HG02798 (cell line): Measurements from ENCODE around the gene CEACAM19.
"Not testable (repeated sequence)": the region's sequence is repeated elsewhere in the genome, so short reads cannot be mapped to it uniquely, and the experiment has no call there.

Source experiments
- ATAC-seq: cut with Tn5 transposase; IDR thresholded peaks from one replicate; pipeline ENCODE4 v1.9.1; 2021; ENCODE audit warnings: mild to moderate bottlenecking; ENCODE audit not compliant: unreplicated experiment, poor library complexity

CEACAM19 gene, protein sequence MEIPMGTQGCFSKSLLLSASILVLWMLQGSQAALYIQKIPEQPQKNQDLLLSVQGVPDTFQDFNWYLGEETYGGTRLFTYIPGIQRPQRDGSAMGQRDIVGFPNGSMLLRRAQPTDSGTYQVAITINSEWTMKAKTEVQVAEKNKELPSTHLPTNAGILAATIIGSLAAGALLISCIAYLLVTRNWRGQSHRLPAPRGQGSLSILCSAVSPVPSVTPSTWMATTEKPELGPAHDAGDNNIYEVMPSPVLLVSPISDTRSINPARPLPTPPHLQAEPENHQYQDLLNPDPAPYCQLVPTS

DNA sequence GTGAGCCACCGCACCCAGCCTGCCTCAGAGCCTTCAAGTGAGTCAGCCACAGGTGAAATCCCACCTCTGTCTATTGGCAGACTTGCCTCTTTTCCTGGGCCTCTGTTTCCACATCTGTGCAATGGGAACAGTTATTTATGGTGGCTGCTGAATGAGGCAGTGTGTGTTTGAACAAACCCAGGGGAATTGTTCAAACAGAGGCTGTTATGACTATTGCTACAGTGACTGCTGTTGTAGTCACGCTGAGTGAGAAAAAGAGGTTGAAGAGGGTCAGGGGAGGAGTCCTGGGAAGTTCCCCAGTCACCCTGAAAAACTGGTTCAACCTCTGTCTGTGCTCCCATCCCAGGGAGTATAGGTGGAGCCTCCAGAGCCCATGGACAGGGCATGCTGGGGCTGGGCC lies at the start of gene CEACAM19:
TSS of gene CEACAM19 (plus strand) at position 83 of the 400 bp plus-strand sequence. CDS start 450 bp downstream, outside the sequence.
- no peak for ATAC-seq

DNA sequence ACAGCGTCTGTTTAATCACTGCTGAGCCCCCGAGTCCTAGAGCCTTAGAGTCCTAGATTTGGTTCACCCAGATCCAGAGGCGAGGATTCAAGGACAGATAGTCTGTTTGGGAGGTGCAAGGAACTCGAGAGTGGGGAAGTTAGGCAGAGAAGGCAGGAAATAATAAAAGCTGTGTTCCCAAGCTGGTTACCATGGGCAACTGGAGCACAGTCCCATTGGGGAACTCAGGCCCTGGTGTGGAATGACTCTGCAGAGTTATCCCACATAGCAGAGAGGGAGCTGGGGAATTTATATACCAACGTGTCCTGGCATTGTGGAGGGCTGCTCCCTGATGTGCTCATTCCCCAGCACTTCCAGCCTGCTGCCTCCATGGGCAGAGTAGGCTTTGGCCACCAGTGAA lies 48.2 kb upstream of the CEACAM19 start:
- ATAC-seq: no peak

DNA sequence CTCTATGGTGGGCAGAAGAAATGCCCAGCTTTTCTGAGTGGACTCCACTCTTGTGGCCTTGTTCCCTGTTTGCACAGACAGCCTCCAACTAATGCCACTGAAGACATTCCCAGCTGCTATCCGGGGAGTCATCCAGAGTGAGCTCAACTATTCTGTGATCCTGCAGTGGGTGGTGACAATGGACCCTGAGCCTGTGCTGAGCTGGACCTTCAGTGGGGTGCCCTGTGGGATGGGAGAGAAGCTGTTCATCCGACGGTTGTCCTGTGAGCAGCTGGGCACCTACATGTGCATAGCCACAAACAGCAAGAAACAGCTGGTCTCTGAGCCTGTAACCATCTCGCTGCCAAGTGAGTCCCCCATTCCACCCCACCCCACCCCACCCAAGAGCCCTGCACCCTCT lies 47.7 kb upstream of the CEACAM19 start:
- ATAC-seq: no peak

DNA sequence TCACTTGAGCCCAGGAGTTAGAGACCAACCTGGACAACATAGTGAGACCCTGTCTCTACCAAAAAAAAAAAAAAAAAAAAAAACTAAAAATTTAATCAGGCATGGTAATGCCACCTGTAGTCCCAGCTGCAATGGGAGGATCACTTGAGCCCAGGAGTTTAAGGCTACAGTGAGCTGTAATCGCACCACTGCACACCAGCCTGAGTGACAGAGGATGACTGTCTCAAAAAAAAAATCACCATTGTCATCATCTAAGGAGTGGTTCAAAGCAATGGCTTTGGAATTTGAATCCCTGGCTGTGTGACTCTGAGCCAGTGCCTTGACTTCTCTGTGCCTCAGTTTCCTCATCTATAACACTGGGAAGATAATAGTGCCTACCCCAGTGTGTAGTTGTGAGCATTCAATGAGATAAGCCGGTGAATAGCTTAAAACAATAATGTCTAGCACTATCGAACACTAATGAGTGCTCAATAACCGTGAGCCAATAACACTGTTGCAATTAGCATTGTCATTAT lies 46.4 kb upstream of the CEACAM19 start:
- ATAC-seq: no peak

DNA sequence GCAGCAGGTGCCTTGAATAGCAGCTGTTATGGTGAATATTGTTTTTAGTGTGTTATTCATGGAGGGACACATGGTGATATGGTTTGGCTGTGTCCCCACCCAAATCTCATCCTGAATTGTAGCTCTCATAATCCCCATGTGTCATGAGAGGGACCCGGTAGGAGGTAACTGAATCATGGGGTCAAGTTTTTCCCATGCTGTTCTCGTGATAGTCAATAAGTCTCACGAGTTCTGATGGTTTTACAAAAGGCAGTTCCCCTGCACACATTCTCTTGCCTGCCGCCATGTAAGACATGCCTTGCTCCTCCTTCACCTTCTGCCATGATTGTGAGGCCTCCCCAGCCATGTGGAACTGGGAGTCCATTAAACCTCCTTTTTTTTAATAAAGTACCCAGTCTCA lies 45.6 kb upstream of the CEACAM19 start:
- not testable (repeated sequence) for ATAC-seq

DNA sequence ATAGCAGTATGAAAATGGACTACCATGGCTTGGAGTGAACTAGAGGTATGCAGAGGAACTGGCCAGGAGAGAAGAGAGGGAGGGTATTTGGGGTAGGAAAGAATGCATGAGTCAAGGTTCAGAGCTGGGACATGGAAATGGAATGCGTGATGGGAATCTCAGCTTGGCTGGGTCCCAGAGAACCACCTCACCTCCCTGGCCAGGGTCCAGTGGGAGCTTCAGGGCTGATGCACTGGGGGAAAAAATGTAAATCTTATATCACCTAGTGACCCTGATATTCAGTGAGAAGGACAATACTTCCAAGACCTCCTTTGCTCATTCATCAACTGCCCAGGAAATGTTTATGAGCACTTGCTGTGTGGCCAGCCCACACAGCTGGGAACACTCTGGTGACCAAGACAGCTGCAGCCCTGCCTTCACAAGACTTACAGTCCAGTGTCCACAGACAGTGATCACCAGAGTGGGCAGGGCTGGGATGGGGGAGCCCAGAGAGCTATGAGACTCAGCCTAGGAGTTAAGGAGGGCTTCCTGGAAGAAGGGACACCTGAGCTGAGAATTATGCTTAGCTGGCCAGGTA lies 45.1 kb upstream of the CEACAM19 start:
- ATAC-seq: no peak

DNA sequence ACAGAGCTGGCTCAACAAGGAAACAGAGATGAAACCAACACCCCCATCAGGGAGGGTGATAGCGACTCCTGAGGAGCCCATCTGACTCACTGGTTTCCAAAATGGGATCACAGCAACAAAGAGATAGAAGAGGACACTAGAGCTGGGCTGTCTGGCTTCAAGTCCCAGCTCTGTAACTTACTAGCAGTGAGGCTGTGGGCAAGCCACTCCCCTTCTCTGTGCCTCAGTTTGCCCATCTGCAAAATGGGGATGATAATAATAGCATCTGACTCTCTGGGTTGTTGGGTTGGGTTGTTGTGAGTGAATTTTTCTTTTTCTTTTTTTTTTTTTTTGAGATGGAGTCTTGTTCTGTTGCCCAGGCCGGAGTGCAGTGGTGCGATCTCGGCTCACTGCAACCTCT lies 43.7 kb upstream of the CEACAM19 start:
- ATAC-seq: no peak

DNA sequence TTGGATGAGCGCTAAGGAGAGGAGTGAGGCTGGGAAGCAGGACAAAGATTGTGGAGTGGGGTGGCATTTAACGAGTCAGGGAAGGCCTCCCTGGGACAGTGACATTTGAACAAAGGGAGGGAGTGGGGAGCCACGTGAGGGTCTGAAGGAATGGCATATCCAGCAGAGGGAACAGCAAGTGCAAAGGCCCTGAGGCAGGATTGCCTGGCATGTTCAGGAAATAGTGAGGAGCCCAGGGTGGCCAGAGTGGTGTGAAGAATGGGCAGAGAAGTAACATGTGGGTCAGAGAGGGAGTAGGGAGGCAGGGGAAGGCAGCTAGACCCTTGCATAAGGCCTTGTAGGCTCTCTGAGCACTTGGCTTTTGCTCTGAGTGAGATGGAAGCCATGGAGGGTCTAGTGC lies 42.5 kb upstream of the CEACAM19 start:
- no peak for ATAC-seq

DNA sequence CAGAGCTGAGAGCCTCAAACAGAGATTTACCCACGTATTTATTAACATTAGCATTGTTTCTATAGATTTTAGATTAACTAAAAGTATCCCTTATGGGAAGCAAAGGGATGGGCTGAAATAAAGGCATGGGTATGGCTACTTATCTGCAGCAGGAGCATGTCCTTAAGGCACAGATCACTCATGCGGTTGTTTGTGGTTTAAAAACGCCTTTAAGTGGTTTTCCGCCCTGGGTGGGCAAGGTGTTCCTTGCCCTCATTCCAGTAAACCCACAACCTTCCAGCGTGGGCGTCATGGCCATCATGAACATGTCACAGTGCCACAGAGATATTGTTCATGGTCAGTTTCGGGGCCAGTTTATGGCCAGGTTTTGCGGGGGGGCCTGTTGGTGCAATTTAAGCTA lies 39.7 kb upstream of the CEACAM19 start:
- ATAC-seq: not testable (repeated sequence)

DNA sequence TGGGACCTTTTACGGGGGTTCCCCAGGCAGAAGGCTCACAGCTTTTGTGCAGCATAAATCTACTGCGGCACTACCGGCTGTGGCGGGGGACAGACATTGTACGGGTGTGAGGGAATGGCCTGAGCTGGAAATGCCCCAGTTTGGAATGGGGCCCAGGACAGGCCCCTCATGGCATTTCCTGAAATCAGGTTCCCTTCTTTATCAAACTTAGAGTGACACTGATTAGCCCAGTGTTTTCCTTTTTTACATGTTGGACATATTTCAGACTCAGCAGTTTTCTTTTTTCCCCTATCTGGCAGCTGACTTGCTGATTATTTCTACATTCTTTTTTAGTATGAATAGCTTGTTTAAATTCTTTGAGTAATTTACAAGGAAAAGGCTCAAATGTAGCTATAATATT lies 37.2 kb upstream of the CEACAM19 start:
- ATAC-seq: not testable (repeated sequence)

DNA sequence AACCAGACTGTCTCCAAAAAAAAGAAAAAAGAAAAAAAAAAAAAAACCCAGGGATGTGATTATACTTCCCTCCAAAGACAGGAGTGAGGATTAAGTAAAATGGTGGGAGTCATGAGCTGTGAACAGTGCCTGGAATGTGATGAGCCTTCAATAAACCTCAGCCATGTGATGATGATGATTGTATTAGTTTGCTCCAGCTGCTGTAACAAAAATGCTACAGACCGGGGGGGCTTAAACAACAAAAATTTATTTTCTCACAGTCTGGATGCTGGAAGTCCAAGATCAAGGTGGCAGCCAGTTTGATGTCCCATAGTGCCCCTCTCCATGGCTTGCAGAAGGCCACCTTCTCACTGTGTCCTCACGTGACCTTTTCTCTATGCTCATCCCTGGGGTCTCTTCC lies 36.5 kb upstream of the CEACAM19 start:
- ATAC-seq: no peak

DNA sequence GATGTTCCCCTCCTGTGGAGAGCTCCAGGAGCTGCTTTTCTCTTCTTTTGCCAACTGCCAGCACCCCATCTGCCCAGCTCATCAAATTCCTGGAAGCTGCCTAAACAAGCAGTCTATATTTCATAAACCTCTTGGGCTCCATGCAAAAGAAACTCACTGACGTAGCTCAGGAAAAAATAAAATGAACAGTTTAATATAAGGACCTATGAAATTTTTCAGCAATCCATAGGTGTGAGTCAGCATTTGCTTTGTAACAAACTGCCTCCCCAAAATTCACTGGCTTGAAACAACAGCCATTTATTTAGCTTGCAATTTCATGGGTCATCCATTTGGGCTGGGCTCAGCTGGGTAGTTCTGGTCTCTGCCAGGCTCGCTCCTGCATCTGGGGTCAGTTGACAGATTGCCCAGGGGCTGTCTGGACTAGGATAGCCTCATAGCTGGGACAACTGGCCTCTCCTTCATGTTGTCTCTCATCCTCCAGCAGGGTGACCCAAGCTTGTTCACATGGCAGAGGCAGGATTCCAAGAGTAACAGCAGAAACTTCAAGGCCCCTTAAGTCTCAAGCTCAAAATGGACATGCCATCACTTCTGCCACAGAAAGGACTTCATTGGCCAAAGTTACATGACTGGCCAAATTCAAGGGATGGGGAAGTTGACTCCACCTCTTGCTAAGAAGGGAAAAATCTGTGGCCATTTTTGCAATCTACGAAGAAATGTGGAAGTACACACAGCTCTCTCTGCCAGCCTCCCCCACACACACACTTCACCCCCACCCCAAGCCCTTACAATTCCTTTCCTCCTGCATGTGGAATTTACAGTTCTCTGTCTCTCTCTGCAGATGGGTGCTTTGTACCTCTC lies 35.5 kb upstream of the CEACAM19 start:
- no peak for ATAC-seq

DNA sequence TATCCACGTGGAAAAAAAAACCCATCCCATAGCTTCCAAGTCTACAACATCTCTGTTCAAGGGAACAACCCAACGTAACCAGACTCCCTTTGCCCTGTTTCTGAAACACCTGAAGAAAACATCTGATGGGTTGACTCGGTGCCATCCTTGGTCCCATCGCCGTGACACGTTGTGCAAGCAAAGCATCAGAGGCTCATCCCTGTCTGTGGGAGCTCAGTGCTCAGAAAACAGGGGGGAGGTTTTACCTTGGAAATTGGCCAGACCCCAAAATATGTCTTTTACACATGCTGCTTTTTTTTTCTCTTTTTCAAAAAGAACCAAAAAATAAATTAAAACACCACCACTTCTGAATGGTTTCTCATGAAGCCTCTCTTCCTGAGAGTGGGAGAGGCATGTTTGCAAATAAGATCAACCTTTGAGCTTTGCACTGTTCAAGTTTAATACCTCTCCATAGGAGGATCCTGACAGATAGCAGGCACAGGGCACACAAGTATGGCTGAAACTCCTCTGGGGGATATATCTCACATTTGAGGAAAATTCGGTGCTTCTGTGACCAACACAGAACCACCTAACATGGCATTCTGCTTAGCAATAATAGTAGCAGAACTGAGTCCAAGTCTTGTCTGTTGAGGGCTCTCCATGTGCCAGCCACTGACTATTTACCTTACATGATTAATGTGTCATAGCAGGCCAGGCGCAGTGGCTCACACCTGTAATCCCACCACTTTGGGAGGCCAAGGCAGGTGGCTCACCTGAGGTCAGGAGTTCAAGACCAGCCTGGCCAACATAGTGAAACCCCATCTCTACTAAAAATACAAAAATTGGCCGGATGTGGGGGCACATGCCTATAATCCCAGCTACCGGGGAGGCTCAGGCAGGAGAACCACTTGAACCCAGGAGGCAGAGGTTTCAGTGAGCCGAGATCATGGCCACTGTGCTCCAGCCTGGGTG lies 34.6 kb upstream of the CEACAM19 start:
- no peak for ATAC-seq

DNA sequence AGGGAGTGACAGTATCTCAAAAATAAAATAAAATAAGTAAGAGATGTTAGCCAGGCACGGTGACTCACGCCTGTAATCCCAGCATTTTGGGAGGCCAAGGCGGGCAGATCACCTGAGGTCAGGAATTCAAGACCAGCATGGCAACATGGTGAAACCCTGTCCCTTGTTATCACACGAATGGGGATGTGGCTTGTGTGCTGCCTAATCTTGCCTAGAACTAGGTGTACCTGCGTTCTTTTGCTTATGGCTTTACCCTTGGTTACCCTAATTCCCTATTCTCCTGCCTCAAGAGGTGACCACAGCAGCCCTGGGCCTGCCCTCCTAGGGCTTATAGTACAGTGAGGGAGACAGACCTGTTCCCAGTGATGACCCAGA lies 33.9 kb upstream of the CEACAM19 start:
- ATAC-seq: no peak

DNA sequence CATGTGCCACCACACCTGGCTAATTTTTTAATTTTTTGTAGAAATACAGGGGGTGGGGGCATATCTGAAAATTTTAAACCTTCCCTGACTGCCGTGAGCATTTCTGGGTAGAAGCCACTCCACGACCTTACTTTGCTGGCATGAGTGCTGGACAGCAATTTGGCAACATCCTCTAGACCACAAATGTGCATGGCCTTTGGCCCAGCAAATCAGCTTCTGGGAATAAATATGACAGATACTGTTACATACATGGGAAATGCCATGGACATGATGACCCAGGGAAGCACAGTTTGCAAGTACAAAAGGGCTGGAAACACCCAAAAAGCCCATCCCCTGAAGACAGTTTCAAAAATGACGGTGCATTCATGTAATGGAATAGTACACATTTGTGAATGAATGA lies 30.8 kb upstream of the CEACAM19 start:
- no peak for ATAC-seq

DNA sequence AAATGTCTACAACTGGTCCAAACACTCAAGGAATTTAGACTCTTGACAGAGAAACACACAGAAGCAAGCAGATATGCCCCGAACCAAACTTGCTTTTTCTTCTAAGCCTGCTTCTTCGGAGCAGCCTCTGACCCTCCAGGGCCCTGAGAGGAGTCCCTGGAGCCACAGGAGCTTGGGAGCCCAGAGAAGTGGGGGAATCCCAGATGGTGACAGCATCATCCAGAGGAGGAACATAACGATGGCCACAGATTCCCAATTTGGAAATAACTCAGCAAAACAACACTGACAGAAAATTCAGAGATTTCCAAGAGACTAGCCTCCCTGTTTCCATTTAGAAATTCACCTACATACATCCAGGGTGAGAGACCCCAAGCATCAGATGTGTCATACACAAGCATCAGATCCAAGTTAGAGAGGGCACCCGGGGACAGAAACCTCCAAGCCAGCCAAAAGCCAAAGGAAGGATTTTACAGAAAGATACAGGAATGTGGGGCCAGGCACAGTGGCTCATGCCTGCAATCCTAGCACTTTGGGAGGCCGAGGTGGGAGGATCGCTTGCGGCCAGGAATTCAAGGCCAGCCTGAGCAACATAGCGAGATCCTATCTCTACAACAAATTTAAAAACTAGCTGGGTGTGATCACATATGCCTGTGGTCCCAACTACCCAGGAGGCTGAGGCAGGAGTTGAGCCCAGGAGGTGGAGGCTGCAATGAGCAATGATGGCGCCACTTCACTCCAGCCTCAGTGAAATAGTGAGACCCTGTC lies 29.6 kb upstream of the CEACAM19 start:
- no peak for ATAC-seq

DNA sequence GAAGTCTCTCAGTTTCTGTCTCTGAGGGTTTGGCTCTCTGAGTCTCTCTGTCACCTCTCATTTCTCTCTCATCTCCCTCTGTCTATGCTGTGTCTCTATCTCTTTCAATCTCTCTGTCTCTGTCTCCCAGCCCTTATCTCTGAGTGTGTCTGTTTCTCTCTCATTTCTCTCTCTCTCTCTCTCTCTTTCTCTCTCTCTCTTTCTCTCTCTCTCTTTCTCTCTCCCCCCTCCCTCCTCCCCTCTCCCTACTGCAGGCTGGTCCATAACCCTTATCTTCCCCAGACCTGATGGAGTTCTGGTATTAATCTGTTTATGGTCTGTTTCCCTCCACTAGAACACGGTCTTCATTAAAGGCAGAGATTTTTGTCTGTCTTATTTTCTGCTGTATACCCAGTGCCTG lies 28.9 kb upstream of the CEACAM19 start:
- ATAC-seq: no peak

DNA sequence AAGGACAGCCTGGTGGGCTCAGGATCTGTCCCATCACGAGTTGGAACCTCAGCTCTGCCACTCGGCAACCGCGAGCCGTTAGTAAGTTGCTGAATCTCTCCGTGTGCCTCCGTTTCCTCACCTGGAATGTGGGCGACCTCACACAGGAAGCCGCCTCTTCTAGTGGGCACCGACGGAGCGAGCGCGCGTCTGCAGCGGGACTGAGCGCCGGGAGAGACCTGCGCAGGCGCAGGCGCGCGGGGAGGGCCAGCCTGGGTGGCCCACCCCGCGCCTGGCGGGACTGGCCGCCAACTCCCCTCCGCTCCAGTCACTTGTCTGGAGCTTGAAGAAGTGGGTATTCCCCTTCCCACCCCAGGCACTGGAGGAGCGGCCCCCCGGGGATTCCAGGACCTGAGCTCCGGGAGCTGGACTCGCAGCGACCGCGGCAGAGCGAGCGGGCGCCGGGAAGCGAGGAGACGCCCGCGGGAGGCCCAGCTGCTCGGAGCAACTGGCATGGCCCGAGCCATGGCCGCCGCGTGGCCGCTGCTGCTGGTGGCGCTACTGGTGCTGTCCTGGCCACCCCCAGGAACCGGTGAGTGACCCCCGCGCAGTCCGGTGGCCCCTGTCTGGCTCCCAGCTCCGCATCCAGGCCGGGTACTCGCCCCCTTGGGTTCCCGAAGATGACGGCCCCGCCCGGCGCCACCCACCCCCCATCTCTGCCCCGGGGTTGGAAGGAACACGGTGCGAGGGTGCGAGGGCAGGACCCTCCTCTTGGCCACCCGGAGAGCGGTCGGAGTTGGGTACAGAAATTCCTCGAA lies 27.5 kb upstream of the CEACAM19 start, which contains the start of gene PVR:
TSS of gene PVR (plus strand) at position 306 of the 797 bp plus-strand sequence. CDS start at position 493, 187 bp downstream.
- no peak for ATAC-seq
